Fibroblast of lung (primary cell): ENCODE data around the gene HBA1. TPM values are rescaled to one million over a fixed set of nuclear protein-coding genes. Genes with fewer than 3 reads are reported as not detected.
"Not testable (repeated sequence)": the region's sequence is repeated elsewhere in the genome, so short reads cannot be mapped to it uniquely, and the experiment has no call there.

ENCODE experiments used
- DNase-seq, 2 donors: peaks; one replicate each; pipeline versions ENCODE4 v3.0.0 to v3.0.0-alpha.2; 2010; ENCODE audit warnings: low read depth in 2 of 2
- H2AFZ ChIP-seq: 2 replicates; pipeline ENCODE4 v1.5.1; 2012; ENCODE audit warnings: low read length, control low read depth, inconsistent platforms
- H3K27ac ChIP-seq: 2 replicates; pipeline ENCODE4 v1.5.1; 2011; ENCODE audit warnings: low read length, control low read depth; ENCODE audit not compliant: insufficient read depth
- H3K27me3 ChIP-seq: 2 replicates; pipeline ENCODE4 v1.5.1; 2011; ENCODE audit warnings: mild to moderate bottlenecking, low read length; ENCODE audit not compliant: control insufficient read depth, insufficient read depth
- H3K36me3 ChIP-seq: 2 replicates; pipeline ENCODE4 v1.5.1; 2011; ENCODE audit warnings: low read length; ENCODE audit not compliant: control insufficient read depth, insufficient read depth
- H3K4me1 ChIP-seq: 2 replicates; pipeline ENCODE4 v1.5.1; 2011; ENCODE audit warnings: low read length; ENCODE audit not compliant: control insufficient read depth, insufficient read depth; ENCODE audit errors: extremely low read depth
- H3K4me2 ChIP-seq: 2 replicates; pipeline ENCODE4 v1.5.1; 2011; ENCODE audit warnings: low read length, control low read depth; ENCODE audit not compliant: insufficient read depth; ENCODE audit errors: extremely low read depth
- H3K4me3 ChIP-seq, 4 experiments: fragments of 200-600 bp in 1 of 4; sonication (generic) in 1 of 4; replicated peaks in 1 of 4; 2 replicates each; pipeline ENCODE4 v1.5.1; 2011 to 2016; ENCODE audit warnings: low read length in 4 of 4, low read depth in 3 of 4, mild to moderate bottlenecking in 3 of 4, control low read depth in 2 of 4, inconsistent platforms in 1 of 4, mixed read lengths in 1 of 4; ENCODE audit not compliant: insufficient read depth in 1 of 4; ENCODE audit errors: control extremely low read depth in 1 of 4
- H3K79me2 ChIP-seq: 2 replicates; pipeline ENCODE4 v1.5.1; 2012; ENCODE audit warnings: mild to moderate bottlenecking, low read length, inconsistent platforms; ENCODE audit not compliant: control insufficient read depth, insufficient read depth
- H3K9ac ChIP-seq: 2 replicates; pipeline ENCODE4 v1.5.1; 2011; ENCODE audit warnings: mild to moderate bottlenecking, low read length, control low read depth; ENCODE audit not compliant: insufficient read depth
- H3K9me3 ChIP-seq: 2 replicates; pipeline ENCODE4 v1.5.1; 2012; ENCODE audit warnings: low read depth, low read length; ENCODE audit not compliant: control insufficient read depth, insufficient read depth
- H4K20me1 ChIP-seq: 2 replicates; pipeline ENCODE4 v1.5.1; 2011; ENCODE audit warnings: low read length; ENCODE audit not compliant: control insufficient read depth, insufficient read depth; ENCODE audit errors: extremely low read depth
- CTCF ChIP-seq, 2 donors: IDR thresholded peaks in 1 of 2; conservative IDR thresholded peaks in 1 of 2; 1 replicate in 1 of 2; 2 replicates in 1 of 2; pipeline ENCODE4 v1.5.1; 2011 to 2012; ENCODE audit warnings: low read length in 2 of 2, control low read depth in 1 of 2, inconsistent platforms in 1 of 2, low read depth in 1 of 2, mild to moderate bottlenecking in 1 of 2
- EZH2 ChIP-seq: IDR thresholded peaks from 2 replicates; pipeline ENCODE4 v1.5.1; 2012; ENCODE audit warnings: low read length, control low read depth, mild to moderate bottlenecking; ENCODE audit errors: missing control alignments
- polyA plus RNA-seq, 2 donors: library from polyadenylated mRNA; depleted of rRNA in 1 of 2; stranded (reverse) in 1 of 2; unstranded in 1 of 2; fragments of >200 nt; gene quantifications; 2 replicates each; pipeline ENCODE4 v1.2.1, GENCODE V29; 2011 to 2012; ENCODE audit warnings: missing spikeins in 1 of 2
- total RNA-seq: library from RNA; depleted of rRNA; stranded (reverse); fragments of >200 nt; gene quantifications from 2 replicates; pipeline ENCODE4 v1.2.1, GENCODE V29; 2014

The HBA1 gene
- total and polyA plus RNA-seq, 2 donors (not counting 1 experiment from before 2014, with no cell fraction given), result 0.69 TPM; not detected in 1

GRCh38 chr16:167122-167690 is 9.3 kb upstream of the HBA1 start:
- Histone ChIP-seq H3K9me3 (no peaks in the 10 kb centered on the region), H3K27me3 (peaks cover 37% of the 10 kb centered on the region), H3K36me3 (no peaks in the 10 kb centered on the region), H4K20me1 (no peaks in the 10 kb centered on the region), H3K4me1 (no peaks in the 10 kb centered on the region), H3K4me3 (no peak overlapping the region), H2AFZ (no peak overlapping the region), H3K4me2 (no peak overlapping the region), H3K79me2 (no peaks in the 10 kb centered on the region), H3K9ac (no peak overlapping the region), H3K27ac (no peak overlapping the region)
- TF ChIP-seq CTCF (conservative IDR thresholded peaks at IDR 0.05 in 1 of 2, IDR thresholded peaks at IDR 0.05 in 1 of 2; ENCODE audit: low read depth in 1 of 2, low read length in 2 of 2) (no peak), EZH2 (no peak)
- DNase-seq, result no peak

- Histone ChIP-seq H3K4me3 (no peak overlapping the region), H4K20me1 (no peaks in the 10 kb centered on the region), H3K27me3 (peaks cover 37% of the 10 kb centered on the region), H3K9me3 (no peaks in the 10 kb centered on the region), H3K36me3 (no peaks in the 10 kb centered on the region), H3K4me1 (no peaks in the 10 kb centered on the region), H2AFZ (no peak overlapping the region), H3K9ac (no peak overlapping the region), H3K27ac (no peak overlapping the region), H3K79me2 (no peaks in the 10 kb centered on the region), H3K4me2 (no peak overlapping the region)
- no peak for DNase-seq
- TF ChIP-seq CTCF (conservative IDR thresholded peaks at IDR 0.05 in 1 of 2, IDR thresholded peaks at IDR 0.05 in 1 of 2; ENCODE audit: low read depth in 1 of 2, low read length in 2 of 2) (no peak), EZH2 (peak; percentile 9)
Measured at GRCh38 chr16:168424-168823, 8.1 kb upstream of the HBA1 start.

GRCh38 chr16:169014-169413 is 7.5 kb upstream of the HBA1 start:
- H3K36me3 ChIP-seq, result no peaks in the 10 kb centered on the region
- H3K4me3 ChIP-seq, result no peak overlapping the region
- no peaks in the 10 kb centered on the region for H4K20me1 ChIP-seq
- no peaks in the 10 kb centered on the region for H3K79me2 ChIP-seq
- H3K27ac ChIP-seq, result no peak overlapping the region
- no peak overlapping the region for H3K9ac ChIP-seq
- H3K4me2 ChIP-seq, result no peak overlapping the region
- no peak overlapping the region for H2AFZ ChIP-seq
- TF ChIP-seq CTCF (conservative IDR thresholded peaks at IDR 0.05 in 1 of 2, IDR thresholded peaks at IDR 0.05 in 1 of 2; ENCODE audit: low read depth in 1 of 2, low read length in 2 of 2) (no peak), EZH2 (no peak)
- no peak for DNase-seq
- H3K9me3 ChIP-seq, result no peaks in the 10 kb centered on the region
- H3K27me3 ChIP-seq, result peaks cover 37% of the 10 kb centered on the region
- H3K4me1 ChIP-seq, result no peaks in the 10 kb centered on the region

- not testable (repeated sequence) for H4K20me1 ChIP-seq, H3K9me3 ChIP-seq, H3K27ac ChIP-seq, H3K79me2 ChIP-seq, H3K9ac ChIP-seq, H3K36me3 ChIP-seq, H3K4me2 ChIP-seq, H3K4me3 ChIP-seq, H2AFZ ChIP-seq, H3K4me1 ChIP-seq
- H3K27me3 ChIP-seq, result peaks cover 41% of the 10 kb centered on the region
- DNase-seq, result peak in 1 of 2 donors; percentile 21
Measured at GRCh38 chr16:170088-170507, 6.4 kb upstream of the HBA1 start.
